HepG2 (cell line): ENCODE measurements around the gene STK17A. TPM values are rescaled to one million over a fixed set of nuclear protein-coding genes. Genes with fewer than 3 reads are reported as not detected.

ENCODE experiments used
- BHLHE40 ChIP-seq: IDR thresholded peaks from 2 replicates; pipeline ENCODE4 v1.6.1; 2011; ENCODE audit warnings: low read length, improper control_type of control experiment
- CREM ChIP-seq, 2 experiments: sonication (generic) in 1 of 2; formaldehyde crosslinking in 1 of 2; IDR thresholded peaks; 2 replicates each; pipeline versions ENCODE4 v1.4.0 to v1.6.1; 2016 to 2020; ENCODE audit warnings: antibody characterized with exemption in 1 of 2, mild to moderate bottlenecking in 1 of 2, missing genetic modification reagents in 1 of 2
- FLYWCH1 ChIP-seq: sonication (generic); formaldehyde crosslinking; IDR thresholded peaks from 2 replicates; pipeline ENCODE4 v1.8.1; 2023; ENCODE audit warnings: mild to moderate bottlenecking, missing genetic modification reagents
- HOXA5 ChIP-seq: sonication (generic); formaldehyde crosslinking; IDR thresholded peaks from 2 replicates; pipeline ENCODE4 v1.4.0; 2020; ENCODE audit warnings: missing genetic modification reagents
- KAT2B ChIP-seq: fragments of 150-350 bp; IDR thresholded peaks from 2 replicates; pipeline ENCODE4 v1.6.1; 2014; ENCODE audit warnings: low read depth, low read length, borderline replicate concordance
- NFE2 ChIP-seq: sonication (generic); formaldehyde crosslinking; IDR thresholded peaks from 2 replicates; pipeline ENCODE4 v1.4.0; 2020; ENCODE audit warnings: missing genetic modification reagents
- PPARG ChIP-seq: conservative IDR thresholded peaks from 2 replicates; pipeline ENCODE4 v1.6.1; 2016; ENCODE audit warnings: missing biosample characterization, missing genetic modification reagents
- PRDM15 ChIP-seq: sonication (generic); formaldehyde crosslinking; IDR thresholded peaks from 2 replicates; pipeline ENCODE4 v1.4.0; 2020; ENCODE audit warnings: missing genetic modification reagents
- RFX1 ChIP-seq: fragments of 450-650 bp; IDR thresholded peaks from 2 replicates; pipeline ENCODE4 v1.6.1; 2017
- RXRA ChIP-seq: sonication (generic); formaldehyde crosslinking; IDR thresholded peaks from 2 replicates; pipeline ENCODE4 v1.5.1; 2020; ENCODE audit warnings: missing genetic modification reagents
- TAF15 ChIP-seq: fragments of 200-400 bp; formaldehyde crosslinking; IDR thresholded peaks from one replicate; pipeline ENCODE4 v1.6.1; 2018; ENCODE audit warnings: mild to moderate bottlenecking, low read depth, low read length; ENCODE audit not compliant: poor library complexity, severe bottlenecking
- THAP8 ChIP-seq: sonication (generic); formaldehyde crosslinking; IDR thresholded peaks from 2 replicates; pipeline ENCODE4 v1.5.1; 2020; ENCODE audit warnings: missing genetic modification reagents, mild to moderate bottlenecking, borderline replicate concordance
- YEATS4 ChIP-seq: sonication (generic); formaldehyde crosslinking; IDR thresholded peaks from 2 replicates; pipeline ENCODE4 v1.4.0; 2020; ENCODE audit warnings: missing genetic modification reagents, borderline replicate concordance
- ZBTB20 ChIP-seq: sonication (generic); formaldehyde crosslinking; IDR thresholded peaks from 2 replicates; pipeline ENCODE4 v1.8.1; 2023; ENCODE audit warnings: missing genetic modification reagents, low read depth, mild to moderate bottlenecking, borderline replicate concordance
- ZNF263 ChIP-seq: sonication (generic); formaldehyde crosslinking; IDR thresholded peaks from 2 replicates; pipeline ENCODE4 v1.4.0; 2020; ENCODE audit warnings: missing genetic modification reagents
- ZNF34 ChIP-seq: sonication (generic); formaldehyde crosslinking; IDR thresholded peaks from 2 replicates; pipeline ENCODE4 v1.4.0; 2020; ENCODE audit warnings: mild to moderate bottlenecking, missing genetic modification reagents, borderline replicate concordance
- ZNF451 ChIP-seq: sonication (generic); formaldehyde crosslinking; IDR thresholded peaks from 2 replicates; pipeline ENCODE4 v1.5.0; 2020; ENCODE audit warnings: mild to moderate bottlenecking, missing genetic modification reagents
- ZNF878 ChIP-seq: sonication (generic); formaldehyde crosslinking; IDR thresholded peaks from 2 replicates; pipeline ENCODE4 v1.8.1; 2023; ENCODE audit warnings: mild to moderate bottlenecking, missing genetic modification reagents, moderate library complexity
- polyA plus RNA-seq, 8 experiments: library from polyadenylated mRNA; depleted of rRNA in 3 of 8; stranded (reverse) in 7 of 8; unstranded in 1 of 8; fragments of >200 nt; fragmentation: Illumina TruSeq in 4 of 8; extraction: Trizol in 4 of 8; gene quantifications; 2 replicates each; pipeline versions ENCODE4 v1.2.1 to v1.2.3, GENCODE V29; 2011 to 2016; ENCODE audit warnings: low read depth in 4 of 8, missing spikeins in 1 of 8, mixed read lengths in 1 of 8; ENCODE audit not compliant: insufficient read depth in 1 of 8
- total RNA-seq, 5 experiments: library from RNA; depleted of rRNA; stranded (reverse); fragments of >200 nt; fragmentation: Illumina TruSeq; extraction: Trizol; gene quantifications; 2 replicates each; pipeline ENCODE4 v1.2.3, GENCODE V29; 2016; ENCODE audit warnings: low read depth in 1 of 5
- TF ChIP-seq, protein P1 (sequence below): sonication (generic); formaldehyde crosslinking; IDR thresholded peaks from 2 replicates; pipeline ENCODE4 v1.5.1; 2020; ENCODE audit warnings: missing genetic modification reagents, mild to moderate bottlenecking, borderline replicate concordance
- TF ChIP-seq, protein P2 (sequence below): IDR thresholded peaks from 2 replicates; pipeline ENCODE4 v1.6.1; 2016; ENCODE audit warnings: missing genetic modification reagents, missing compliant biosample characterization

Gene STK17A
- total and polyA plus RNA-seq, 2 of the 13 experiments (the other 11 are each of a cell fraction or from before 2014, with no cell fraction given) = 18.6 to 24.3 TPM

DNA sequence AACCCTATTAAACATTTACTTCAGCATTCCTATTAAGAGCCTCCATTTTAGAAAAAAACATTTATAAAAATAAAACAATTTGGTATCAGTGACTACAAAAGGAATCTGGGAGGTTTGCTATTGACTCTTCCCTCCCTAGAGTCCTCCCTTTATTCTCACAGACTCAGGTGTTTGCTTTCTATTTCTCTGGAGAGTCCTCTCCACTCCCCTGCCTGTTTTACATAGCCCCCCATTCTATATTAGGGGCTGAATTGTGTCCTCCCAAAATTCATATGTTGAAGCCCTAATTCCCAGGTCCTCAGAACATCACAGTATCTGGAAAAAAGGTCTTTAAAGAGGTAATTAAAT lies 76.6 kb downstream of the STK17A start (continued):
- TF ChIP-seq, protein P1, sequence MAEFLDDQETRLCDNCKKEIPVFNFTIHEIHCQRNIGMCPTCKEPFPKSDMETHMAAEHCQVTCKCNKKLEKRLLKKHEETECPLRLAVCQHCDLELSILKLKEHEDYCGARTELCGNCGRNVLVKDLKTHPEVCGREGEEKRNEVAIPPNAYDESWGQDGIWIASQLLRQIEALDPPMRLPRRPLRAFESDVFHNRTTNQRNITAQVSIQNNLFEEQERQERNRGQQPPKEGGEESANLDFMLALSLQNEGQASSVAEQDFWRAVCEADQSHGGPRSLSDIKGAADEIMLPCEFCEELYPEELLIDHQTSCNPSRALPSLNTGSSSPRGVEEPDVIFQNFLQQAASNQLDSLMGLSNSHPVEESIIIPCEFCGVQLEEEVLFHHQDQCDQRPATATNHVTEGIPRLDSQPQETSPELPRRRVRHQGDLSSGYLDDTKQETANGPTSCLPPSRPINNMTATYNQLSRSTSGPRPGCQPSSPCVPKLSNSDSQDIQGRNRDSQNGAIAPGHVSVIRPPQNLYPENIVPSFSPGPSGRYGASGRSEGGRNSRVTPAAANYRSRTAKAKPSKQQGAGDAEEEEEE (CRISPR knock-in tag) = no peak
- TF ChIP-seq RXRA (CRISPR knock-in tag) (no peak), ZNF878 (CRISPR knock-in tag) (no peak), BHLHE40 (no peak), ZBTB20 (no peak), ZNF263 (peak; percentile 97), YEATS4 (CRISPR knock-in tag) (no peak), PPARG (CRISPR knock-in tag) (no peak), HOXA5 (no peak), ZNF34 (CRISPR knock-in tag) (no peak), FLYWCH1 (CRISPR knock-in tag) (no peak), ZNF451 (CRISPR knock-in tag) (no peak), RFX1 (no peak), CREM (IDR thresholded peaks at IDR 0.05) (0 out of 2 replicates have a peak, but pooled peaks have one; percentile 1), CREM (CRISPR knock-in tag; IDR thresholded peaks at IDR 0.05) (no peak), NFE2 (no peak), PRDM15 (CRISPR knock-in tag) (peak; percentile 95), KAT2B (no peak), THAP8 (CRISPR knock-in tag) (no peak), TAF15 (no peak)
- TF ChIP-seq, protein P2, sequence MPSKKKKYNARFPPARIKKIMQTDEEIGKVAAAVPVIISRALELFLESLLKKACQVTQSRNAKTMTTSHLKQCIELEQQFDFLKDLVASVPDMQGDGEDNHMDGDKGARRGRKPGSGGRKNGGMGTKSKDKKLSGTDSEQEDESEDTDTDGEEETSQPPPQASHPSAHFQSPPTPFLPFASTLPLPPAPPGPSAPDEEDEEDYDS = no peak
